Anterior cingulate cortex (tissue), 58 donors: ENCODE measurements around the gene TAF6.
A peak's percentile ranks its signal among the peaks of the same experiment; 100 is the strongest.

Experiments
- DNase-seq, 58 donors: peaks; one replicate each; lab custom pipeline; 2025; lab: John Stamatoyannopoulos, UW

TAF6 gene

DNA sequence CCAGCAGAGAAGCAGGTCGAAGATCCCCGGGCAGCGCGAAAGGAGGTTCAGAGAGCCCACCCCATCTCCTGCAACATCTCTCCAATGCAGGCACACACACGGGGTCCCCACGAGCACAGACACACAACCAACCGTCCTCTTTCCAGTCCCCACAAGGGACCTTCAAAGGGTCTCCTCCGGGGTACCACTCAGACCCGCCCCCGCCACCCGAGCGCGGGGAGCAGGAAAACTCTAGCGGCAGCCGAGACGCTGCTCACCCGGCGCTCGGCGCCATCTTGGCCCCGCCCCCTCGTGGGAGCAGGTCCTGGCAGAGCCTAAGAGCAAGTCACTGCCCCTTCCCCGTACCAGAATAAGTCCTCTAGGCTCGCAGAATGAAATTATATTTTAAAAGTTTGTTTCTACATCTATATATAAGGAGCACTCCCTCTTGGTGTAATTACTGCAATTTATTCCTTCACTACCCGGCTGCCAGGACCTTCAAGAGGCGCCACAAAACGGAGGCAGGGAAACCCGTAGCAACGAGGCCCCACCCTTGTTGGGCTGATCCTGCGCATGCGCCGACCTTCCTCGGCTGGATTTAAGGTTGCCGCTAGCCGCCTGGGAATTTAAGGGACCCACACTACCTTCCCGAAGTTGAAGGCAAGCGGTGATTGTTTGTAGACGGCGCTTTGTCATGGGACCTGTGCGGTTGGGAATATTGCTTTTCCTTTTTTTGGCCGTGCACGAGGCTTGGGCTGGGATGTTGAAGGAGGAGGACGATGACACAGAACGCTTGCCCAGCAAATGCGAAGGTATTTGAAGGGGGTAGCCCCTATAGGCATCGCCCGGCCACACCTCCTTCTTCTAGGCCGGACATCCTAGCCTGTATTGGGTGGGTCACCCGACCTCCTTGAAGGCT, at the start of gene TAF6, which contains the start of gene CNPY4:
Gene TAF6, minus strand, starts transcription at position 287 of the 898 bp plus-strand sequence. CDS start 5,149 bp downstream, outside the sequence.
Gene CNPY4, plus strand, starts transcription at position 563 of the 898 bp plus-strand sequence. Its CDS starts 111 bp downstream, at position 674.
- DNase-seq = peak; percentile 69 to 96 (median 90)

GRCh38 chr7:100167912-100168323, 48.8 kb upstream of the TAF6 start:
- no peak for DNase-seq

- no peak for DNase-seq
Observed at GRCh38 chr7:100166970-100167911, 48.1 kb upstream of the TAF6 start.

DNA sequence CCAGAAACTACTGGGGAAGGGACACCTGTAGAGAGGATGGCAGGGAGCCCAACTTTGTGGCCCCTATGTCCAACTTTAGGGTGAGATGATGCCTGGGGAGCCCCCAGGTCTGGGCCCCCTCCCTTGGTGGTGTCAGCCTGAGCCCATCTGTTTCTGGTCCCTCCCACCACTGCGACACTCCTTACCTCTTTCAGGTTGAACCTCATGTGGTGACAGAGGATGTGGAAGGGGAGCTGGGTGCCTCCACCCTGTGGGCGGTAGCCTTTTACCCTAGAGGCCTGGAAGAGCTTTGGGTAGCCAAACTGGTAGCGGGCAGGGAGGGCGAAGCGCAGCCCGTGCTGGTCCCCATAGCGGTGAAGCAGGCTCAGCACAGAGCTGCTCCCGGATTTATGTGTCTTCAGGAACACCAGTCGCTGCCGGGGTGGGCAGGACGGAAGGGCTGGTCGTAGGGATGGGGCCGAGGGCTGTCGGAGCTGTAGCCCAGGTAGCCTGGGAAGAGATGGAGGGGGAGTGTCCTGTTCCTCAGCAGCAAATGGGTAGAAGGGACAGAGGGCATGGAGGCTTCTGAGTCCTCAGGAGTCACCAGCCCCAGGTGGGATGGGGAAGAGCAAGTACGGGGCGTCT, 47.3 kb upstream of the TAF6 start:
- DNase-seq = no peak

- DNase-seq = no peak
Observed at GRCh38 chr7:100163871-100164270, 44.7 kb upstream of the TAF6 start.

- no peak for DNase-seq
Observed at GRCh38 chr7:100163006-100163531, 43.9 kb upstream of the TAF6 start.

DNA sequence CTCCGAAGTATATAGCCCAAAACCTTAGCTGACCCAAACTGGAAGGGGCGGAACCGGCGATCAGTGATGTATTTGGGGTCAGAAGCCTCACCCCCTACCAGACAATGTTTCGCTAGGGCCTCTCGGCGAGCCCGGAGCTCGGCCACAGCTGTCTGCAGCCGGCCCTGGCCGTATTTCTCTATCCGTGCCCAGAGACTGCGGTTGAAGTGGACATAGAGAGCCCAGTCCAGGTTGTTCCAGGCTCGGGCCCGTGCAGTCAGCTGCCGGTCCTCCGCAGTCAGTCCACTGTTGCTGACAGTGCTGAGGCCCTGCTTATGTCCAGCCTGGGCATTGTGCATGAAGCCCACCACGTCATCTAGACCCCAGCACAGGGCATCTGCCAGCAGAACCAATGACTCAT, 40.9 kb upstream of the TAF6 start:
- DNase-seq = no peak

DNA sequence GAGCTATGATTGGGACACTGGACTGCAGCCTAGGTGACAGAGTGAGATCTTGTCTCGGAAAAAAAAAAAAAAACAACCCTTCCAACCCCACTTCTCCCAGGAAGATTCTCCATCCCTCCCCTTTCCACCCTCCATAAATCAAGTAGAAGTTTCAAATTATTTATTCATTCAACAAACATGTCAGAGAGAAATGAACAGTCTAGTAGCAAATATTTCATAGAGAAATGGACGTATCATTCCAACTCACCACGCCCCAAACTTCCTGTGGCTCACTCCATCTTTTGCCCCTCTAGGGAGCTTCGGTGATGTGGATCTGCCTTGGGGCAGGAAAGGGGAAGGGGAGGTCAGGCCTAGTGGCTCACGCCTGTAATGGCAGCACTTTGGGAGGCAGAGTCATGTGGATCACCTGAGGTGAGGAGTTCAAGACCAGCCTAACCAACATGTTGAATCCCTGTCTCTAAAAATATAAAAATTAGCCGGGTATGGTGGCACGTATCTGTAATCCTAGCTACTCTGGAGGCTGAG, 40.0 kb upstream of the TAF6 start:
- no peak for DNase-seq

GRCh38 chr7:100158229-100159098, 39.3 kb upstream of the TAF6 start, which contains the start of gene TRAPPC14:
Gene TRAPPC14, minus strand, starts transcription at chr7:100158723. Its CDS starts 224 bp downstream, at chr7:100158499.
- peak; percentile 45 to 95 (median 84) for DNase-seq

GRCh38 chr7:100157334-100158228, 38.4 kb upstream of the TAF6 start:
- peak in 2 of 58 donors; percentile 21 to 36 for DNase-seq

DNA sequence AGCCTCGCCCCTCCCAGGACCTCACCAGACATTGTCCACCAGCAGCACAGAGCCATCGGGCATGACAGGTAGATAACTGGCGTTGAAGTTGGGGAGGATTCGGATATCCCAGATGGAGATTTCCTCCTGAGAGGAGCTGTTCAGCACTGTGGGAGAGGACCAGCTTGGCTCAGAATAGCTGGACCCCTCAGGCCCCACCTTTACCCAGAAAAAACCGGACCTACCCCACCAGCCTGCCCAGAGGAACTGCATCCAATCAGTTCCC, 37.8 kb upstream of the TAF6 start:
- DNase-seq = no peak

DNA sequence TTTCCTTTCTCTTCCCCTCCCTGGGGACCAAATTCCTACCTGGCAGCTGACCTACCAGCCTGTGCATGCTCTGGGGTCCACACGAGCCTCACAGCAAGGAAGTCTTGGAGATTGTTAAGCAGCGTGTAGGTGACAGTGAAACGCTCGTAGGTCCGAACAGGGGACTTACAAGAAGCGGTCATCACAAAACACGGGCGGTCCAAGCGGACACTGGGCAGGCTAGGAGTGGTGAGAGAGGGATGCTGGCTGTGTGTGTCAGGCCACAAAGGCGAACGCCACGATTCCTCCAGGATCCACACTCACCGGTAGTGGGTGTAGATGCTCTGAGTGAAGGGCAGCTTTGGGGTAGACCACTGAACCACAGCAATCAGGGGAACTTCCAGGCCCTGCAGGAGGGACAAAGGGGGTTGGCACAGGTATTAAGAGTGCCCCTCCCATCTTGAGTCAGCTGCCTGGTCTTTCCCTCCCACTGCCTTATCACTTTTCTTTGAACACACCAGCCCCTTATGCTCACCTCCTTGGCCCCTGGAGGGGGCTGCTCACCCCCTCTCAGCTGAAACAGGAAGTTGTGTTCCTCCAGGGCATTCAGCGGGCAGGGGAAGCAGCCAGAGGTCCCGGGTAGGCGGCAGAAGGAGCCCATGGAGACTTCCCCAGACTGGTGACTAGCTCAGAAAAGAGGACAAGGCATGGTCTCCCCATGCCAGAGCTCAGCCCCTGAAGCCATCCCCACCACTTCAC, 37.3 kb upstream of the TAF6 start:
- no peak for DNase-seq

DNA sequence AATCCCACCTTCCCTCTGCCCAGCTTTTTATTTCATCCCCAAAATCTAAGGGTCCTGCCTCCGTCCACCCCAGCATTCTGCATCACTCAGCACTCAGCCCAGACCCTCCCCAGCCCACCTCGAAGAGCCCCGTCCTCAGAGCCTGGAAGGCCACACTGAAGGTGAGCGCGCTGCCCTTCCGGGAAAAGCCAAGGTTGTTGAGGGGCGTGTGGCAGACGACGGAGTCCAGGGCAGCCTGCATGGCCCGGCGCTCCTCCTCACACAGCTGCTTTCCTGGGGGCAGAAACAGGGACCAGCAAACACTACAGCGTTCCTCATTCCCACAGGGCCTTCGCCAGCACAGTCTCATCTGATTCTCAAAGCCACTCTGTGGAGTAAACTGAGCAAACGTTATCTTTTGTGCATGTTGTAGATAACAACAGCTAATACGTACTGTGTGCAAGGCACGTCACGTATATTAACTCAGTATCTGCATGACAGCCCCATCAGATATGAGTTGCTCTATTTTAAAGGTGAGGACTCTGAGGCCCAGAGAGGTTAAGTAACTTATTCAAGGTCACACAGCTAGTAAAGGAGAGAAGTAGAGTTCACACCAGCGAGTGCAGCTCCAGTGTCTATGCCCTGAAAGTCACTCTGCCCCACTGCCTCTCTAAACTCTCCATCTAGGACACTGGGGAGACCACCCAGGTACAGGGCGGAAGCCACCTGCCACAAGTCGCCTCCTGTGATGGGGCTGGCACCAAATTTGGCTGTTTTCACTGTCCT, 36.6 kb upstream of the TAF6 start:
- DNase-seq = no peak

DNA sequence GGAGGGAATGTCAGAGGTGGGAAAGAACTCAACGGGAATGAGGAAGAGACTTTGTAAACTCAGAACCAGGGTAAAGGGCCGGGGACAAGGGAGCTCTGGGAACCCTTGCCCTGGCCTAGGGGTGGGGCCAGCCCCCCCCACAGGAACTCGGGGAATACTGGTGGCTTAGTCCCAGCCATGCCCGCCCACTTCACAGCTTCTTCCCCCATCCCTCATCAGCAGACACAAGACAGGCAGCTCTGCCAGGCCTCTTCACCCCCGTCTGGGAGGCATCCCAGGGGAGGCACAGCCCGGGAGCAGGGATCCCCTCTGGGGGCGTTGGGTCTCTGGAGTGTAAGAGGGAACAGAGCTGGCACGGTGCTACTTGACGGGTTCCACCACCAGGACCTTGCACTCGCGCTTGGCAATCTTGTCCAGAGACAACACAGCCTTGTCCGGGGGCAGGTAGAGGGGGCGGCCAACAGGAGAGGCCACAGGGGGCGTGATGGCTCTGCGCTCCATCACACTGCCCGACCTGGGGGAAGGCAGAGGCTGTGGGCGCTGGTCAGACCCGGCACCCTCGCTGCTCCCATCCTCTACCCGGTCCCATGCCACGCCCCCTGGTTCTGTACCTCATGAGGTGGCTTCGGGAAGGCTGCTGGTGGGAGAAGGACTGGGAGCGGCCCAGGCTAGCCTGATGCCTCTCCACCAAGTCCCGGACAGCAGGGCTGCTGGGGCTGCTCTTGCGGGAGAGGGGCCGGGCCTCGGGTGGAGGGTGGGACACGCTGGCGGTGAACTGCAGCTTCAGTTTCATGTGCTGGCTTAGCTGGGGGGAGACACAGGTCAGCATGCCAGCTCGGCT, 35.7 kb upstream of the TAF6 start:
- DNase-seq = no peak

- DNase-seq = no peak
Observed at GRCh38 chr7:100153708-100154535, 34.8 kb upstream of the TAF6 start.
